ENCODE measurements around the gene HAPLN2.

- TF ChIP-seq POLR2AphosphoS5 (IDR thresholded peaks at IDR 0.05; ENCODE audit: borderline replicate concordance, low read depth, low read length), result no peak
- no peak for TF ChIP-seq EZH2 (IDR thresholded peaks at IDR 0.05)
These were observed 24.0 kb downstream of the HAPLN2 start for GRCh38 chr1:156643049-156643777.

Measured in SK-N-MC (cell line).